ENCODE data around the gene GSTP1.
"Not testable (repeated sequence)": the region's sequence is repeated elsewhere in the genome, so short reads cannot be mapped to it uniquely, and the experiment has no call there.

GRCh38 chr11:67597458-67597857, 13.8 kb downstream of the GSTP1 start:
- TF ChIP-seq POLR2A (IDR thresholded peaks at IDR 0.05; ENCODE audit: low read depth); CTCF (IDR thresholded peaks at IDR 0.05); POLR2AphosphoS5 (IDR thresholded peaks at IDR 0.05): not testable (repeated sequence)
